C4-2B (cell line): Measurements from ENCODE around the gene HBA2.
A peak's percentile ranks its signal among the peaks of the same experiment; 100 is the strongest.
"Not testable (repeated sequence)": the region's sequence is repeated elsewhere in the genome, so short reads cannot be mapped to it uniquely, and the experiment has no call there.

Experiments used
- H3K27ac ChIP-seq: fragments of 450-650 bp; 2 replicates; pipeline ENCODE4 v1.5.1; 2017
- CTCF ChIP-seq: fragments of 450-650 bp; conservative IDR thresholded peaks from 2 replicates; pipeline ENCODE4 v1.5.1; 2017; ENCODE audit warnings: mild to moderate bottlenecking
- ZFX ChIP-seq: fragments of 450-650 bp; IDR thresholded peaks from 2 replicates; pipeline ENCODE4 v1.6.1; 2017

The HBA2 gene

GRCh38 chr16:162271-162991 is 10.2 kb upstream of the HBA2 start:
- no peak for TF ChIP-seq ZFX
- no peak for TF ChIP-seq CTCF
- no peak overlapping the region for H3K27ac ChIP-seq

GRCh38 chr16:163139-163538 is 9.5 kb upstream of the HBA2 start:
- H3K27ac ChIP-seq: not testable (repeated sequence)

GRCh38 chr16:163696-164095 is 9.0 kb upstream of the HBA2 start:
- H3K27ac ChIP-seq: not testable (repeated sequence)

GRCh38 chr16:164134-164823 is 8.4 kb upstream of the HBA2 start:
- not testable (repeated sequence) for H3K27ac ChIP-seq

GRCh38 chr16:164827-165538 is 7.7 kb upstream of the HBA2 start:
- H3K27ac ChIP-seq: peak overlapping the region; percentile 17; the same call in 1 of the 2 replicates
- no peak for TF ChIP-seq ZFX
- TF ChIP-seq CTCF: no peak

GRCh38 chr16:165539-166374 is 6.9 kb upstream of the HBA2 start, which contains the start of gene HBM:
HBM (plus strand) TSS chr16:165978; CDS start chr16:165998, 20 bp downstream.
- TF ChIP-seq ZFX (no peak), CTCF (no peak)
- H3K27ac ChIP-seq: peak within 1 kb of the TSS; percentile 17; the same call in 1 of the 2 replicates

GRCh38 chr16:166375-167121 is 6.1 kb upstream of the HBA2 start:
- TF ChIP-seq ZFX: no peak
- no peak for TF ChIP-seq CTCF
- peak overlapping the region; percentile 17; the same call in 1 of the 2 replicates for H3K27ac ChIP-seq

GRCh38 chr16:167122-167690 is 5.5 kb upstream of the HBA2 start:
- TF ChIP-seq CTCF (no peak), ZFX (no peak)

More at GRCh38 chr16:167122-167690, 5.5 kb upstream of the HBA2 start:
- H3K27ac ChIP-seq: no peak overlapping the region
